GM19397 (cell line): ENCODE results near the gene AMBRA1.

Experiments
- ATAC-seq: cut with Tn5 transposase; IDR thresholded peaks from one replicate; pipeline ENCODE4 v1.9.1; 2021; ENCODE audit warnings: mild to moderate bottlenecking, moderate library complexity; ENCODE audit not compliant: unreplicated experiment

Gene AMBRA1, protein sequence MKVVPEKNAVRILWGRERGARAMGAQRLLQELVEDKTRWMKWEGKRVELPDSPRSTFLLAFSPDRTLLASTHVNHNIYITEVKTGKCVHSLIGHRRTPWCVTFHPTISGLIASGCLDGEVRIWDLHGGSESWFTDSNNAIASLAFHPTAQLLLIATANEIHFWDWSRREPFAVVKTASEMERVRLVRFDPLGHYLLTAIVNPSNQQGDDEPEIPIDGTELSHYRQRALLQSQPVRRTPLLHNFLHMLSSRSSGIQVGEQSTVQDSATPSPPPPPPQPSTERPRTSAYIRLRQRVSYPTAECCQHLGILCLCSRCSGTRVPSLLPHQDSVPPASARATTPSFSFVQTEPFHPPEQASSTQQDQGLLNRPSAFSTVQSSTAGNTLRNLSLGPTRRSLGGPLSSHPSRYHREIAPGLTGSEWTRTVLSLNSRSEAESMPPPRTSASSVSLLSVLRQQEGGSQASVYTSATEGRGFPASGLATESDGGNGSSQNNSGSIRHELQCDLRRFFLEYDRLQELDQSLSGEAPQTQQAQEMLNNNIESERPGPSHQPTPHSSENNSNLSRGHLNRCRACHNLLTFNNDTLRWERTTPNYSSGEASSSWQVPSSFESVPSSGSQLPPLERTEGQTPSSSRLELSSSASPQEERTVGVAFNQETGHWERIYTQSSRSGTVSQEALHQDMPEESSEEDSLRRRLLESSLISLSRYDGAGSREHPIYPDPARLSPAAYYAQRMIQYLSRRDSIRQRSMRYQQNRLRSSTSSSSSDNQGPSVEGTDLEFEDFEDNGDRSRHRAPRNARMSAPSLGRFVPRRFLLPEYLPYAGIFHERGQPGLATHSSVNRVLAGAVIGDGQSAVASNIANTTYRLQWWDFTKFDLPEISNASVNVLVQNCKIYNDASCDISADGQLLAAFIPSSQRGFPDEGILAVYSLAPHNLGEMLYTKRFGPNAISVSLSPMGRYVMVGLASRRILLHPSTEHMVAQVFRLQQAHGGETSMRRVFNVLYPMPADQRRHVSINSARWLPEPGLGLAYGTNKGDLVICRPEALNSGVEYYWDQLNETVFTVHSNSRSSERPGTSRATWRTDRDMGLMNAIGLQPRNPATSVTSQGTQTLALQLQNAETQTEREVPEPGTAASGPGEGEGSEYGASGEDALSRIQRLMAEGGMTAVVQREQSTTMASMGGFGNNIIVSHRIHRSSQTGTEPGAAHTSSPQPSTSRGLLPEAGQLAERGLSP (N-terminal part only)

DNA sequence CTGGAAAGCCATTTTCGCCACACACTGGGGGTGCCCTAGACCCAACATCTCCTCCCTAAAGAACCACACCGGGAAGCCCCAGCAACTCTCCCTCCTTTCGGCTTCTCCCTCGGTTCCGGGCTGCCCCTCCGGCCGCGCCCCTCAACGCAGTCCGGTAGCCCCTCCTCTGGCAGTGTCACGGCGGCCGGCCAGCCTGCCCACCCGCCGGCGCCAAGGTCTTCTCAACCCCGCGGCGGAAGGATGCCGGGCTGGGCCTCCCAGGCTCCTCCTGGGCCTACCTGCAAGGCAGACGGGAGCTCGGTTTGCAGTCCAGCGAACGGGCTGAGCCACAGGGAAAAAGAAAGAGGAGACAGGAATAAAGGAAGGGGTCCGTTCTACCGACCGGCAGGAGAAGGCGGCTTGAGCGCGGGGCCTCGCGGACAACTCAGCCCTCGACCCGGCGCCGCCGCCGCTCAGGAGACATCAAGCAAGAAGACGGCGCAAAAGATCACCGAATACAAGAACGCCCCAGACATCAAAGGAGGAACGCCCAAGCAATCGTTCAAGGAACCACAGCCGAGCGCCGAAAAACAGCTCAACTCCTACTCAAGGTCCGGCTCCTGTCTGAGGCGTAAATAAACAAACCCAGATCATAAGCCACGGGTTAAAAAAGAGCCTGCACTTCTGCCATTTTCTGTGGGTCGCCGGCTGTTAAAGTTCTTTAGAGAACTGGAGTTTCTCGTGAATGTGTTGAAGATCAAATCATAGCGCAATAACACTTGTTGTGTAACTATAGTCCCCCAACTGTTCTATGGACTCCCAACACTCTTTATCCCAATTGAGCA lies at the start of gene AMBRA1:
Gene AMBRA1, minus strand, starts transcription at position 474 of the 824 bp plus-strand sequence. CDS start 45,643 bp downstream, outside the sequence.
- peak; percentile 77 for ATAC-seq

DNA sequence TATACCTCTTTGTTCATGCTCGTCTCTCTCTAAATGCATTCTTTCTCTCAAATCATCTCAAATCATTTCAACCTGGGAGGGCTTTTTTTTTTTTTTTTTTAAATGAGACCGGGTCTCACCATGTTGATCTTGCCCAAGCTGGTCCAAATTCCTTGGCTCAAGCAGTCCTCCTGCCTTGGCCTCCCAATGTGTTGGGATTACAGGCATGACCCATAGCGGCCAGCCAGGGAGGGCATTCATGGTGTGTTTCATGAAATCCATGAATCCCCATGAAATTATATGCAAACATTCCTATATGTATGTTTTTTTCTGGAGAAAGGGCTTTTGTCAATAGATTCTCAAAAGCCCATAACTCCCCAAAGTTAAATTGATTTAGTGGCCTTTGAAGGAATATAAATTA lies 49.7 kb upstream of the AMBRA1 start:
- ATAC-seq = no peak

DNA sequence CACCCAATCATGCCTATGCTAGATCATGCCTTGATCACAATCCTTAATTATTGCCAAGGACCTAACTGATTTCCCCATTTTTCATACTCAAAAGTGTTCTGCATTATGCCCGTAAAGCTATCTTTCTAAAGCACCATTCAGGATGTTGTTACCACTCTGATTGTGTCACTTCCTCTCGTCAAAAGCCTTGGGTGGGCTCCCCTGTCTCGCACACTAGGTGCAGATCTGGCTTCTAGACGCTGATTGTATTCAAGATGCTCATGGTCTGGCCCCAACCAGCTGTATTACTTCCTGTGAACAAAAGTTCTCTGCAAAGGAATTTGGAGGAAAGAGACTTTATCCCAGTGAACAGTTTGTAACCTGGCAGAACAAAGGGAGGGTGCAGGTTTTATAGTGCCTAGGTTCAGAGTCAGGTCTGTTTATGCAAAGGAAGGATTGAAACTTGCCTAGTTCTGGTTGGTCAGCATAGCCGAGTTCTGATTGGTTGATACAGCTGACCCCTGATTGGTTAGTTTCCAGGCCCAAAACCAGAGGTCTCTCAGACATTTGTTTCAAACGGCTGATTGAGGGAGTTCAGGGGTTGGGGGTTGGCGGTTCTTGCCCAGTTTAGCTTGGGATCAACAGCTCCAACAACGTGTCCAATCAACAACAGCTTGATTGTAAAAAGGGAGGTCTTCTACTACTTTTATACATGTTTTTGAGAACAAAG lies 49.0 kb upstream of the AMBRA1 start:
- no peak for ATAC-seq

DNA sequence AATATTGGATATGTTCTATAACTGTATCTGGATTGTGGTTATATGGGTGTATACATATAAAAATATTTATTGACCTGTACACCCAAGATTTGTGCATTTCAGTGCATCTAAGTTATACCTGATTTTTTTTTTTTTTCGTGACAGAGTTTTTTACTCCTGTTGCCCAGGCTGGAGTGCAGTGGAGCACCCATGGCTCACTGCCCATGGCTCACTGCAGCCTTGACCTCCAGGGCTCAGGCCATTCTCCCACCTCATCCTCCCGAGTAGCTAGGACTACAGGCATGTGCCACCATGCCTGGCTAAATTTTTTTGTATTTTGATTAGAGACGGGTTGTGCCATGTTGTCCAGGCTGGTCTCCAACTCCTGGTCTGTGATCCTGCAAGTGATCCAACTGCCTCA lies 47.8 kb upstream of the AMBRA1 start:
- no peak for ATAC-seq

DNA sequence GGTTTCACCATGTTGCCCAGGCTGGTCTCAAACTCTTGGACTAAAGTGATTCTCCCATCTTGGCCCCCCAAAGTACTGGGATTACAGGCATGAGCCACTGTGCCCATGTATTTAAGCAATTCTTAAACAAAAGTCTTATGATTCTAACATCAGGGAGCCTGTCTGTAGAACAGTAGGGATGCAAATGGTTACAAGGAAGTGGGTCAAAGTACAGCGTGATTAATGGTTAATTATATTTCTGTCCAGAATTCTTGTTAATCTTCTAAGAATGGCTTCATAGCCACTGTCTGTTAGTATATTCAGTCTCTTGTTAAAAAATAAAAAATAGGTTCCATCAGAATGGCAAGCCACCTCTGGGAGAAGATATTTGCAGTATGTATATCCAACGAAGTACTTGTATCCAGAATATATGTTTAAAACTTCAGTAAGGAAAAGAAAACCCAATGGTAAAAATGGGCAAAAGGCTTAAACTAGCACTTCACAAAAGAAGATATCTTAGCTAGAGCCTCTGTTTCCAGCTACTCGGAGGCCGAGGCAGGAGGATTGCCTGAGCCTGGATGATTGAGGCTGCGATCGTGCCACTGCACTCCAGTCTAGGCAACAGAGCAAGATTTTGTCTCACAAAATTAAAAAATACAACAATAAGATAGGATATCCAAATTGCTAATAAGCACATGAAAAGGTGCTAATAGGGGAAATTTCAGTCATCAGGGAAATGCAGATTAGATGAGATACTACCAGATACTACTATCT lies 46.4 kb upstream of the AMBRA1 start:
- no peak for ATAC-seq

DNA sequence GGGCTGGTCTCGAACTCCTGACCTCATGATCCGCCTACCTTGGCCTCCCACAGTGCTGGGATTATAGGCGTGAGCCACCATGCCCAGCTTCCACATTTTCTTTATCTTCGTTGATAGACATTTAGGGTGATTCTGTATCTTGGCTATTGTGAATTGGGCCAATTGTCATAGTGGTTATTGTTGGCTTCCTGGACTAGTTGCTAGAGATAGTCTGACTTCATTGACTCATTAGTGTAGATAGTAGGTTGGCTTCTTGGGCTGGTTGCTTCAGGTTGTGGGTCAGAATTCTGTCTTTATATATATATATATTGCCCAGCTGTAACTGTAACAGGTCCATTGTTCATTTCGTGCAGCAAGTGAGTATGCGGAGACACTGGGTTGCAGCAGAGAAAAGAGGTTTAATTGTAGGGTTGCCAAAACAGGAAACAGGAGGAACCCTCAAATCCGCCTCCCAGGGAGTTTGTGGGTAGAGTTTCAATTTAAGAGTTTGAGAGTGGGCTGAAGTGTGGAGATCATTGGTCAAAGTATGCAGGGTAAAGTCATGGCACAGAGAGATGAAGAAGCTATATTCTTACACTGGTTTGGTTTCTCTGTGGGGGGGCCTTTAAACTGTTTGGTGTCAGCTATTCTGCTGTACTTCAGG lies 45.5 kb upstream of the AMBRA1 start:
- ATAC-seq = no peak

DNA sequence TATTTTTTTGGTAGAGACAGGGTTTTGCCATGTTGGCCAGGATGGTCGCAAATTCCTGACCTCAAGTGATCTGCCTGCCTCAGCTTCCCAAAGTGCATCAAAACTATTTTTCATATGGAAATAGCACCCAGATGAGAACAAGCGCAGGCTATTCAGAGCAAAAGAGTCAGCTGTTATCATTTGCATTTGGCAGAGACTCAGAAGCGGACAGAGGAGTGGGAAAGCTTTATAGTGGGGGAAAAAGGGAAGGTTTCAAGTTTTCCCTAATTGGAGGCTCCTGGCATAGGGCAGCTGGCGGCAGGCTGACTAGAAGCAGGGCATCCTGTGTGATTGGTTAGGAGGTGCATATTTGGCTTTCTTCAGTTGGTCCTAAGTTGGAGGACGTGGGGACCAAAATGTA lies 43.7 kb upstream of the AMBRA1 start:
- no peak for ATAC-seq

DNA sequence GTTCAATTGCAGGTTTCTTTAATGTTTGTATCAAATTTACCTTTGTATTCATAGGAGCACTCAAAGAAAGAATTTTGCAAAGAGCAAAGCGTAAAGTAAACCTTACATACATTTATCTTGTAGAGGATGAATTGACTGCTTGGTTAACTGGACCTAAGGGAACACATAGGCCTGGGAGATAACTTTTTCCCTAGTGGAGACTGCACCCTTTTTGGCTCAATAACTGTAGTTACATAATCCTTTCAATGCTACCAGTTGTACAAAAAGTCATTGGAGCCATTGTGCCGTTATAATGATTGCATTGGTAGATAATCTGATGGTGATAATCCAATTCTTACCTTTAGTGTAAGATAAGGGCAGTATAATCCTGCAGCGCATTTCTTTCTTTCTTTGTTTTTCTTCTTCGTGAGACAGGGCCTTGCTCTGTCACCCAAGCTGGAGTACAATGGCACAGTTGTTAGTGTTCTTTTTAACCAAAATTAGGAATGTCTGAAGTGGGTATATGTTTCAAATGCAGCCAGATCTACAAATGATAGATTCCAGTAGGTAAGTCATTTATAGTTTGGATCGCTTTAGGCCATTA lies 41.8 kb upstream of the AMBRA1 start:
- ATAC-seq = no peak

DNA sequence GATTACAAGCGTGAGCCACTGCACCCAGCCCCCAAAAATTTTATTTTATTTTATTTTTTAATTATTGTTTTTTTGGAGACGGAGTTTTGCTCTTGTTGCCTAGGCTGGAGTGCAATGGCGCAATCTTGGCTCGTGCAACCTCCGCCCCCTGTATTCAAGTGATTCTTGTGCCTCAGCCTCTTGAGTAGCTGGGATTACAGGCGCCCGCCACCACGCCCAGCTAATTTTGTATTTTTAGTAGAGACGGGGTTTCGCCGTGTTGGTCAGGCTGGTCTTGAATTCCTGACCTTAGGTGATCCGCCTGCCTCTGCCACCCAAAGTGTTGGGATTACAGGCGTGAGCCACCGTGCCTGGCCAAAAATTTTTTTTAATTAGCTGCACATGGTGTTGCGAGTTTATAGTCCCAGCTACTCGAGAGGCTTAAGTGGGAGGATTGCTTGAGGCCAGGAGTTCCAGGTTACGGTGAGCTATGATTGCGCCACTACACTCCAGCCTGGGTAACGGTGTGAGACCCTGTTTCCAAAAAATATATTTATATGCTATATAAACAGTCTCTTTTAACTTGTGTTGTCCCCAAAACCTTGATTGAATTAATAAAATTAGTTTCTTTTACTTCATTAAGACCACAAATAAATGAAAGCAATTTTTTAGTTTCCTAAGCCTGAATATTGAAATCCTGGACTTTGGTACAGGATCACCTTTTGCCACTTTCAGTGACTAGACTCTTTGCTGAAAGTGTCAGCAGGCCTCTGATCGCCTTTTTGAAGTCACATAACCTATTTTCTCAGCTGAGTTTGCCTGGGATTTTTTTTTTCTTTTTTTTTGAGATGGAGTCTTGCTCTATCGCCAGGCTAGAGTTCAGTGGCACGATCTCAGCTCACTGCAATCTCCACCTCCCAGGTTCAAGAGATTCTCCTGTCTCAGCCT lies 39.7 kb upstream of the AMBRA1 start:
- no peak for ATAC-seq

DNA sequence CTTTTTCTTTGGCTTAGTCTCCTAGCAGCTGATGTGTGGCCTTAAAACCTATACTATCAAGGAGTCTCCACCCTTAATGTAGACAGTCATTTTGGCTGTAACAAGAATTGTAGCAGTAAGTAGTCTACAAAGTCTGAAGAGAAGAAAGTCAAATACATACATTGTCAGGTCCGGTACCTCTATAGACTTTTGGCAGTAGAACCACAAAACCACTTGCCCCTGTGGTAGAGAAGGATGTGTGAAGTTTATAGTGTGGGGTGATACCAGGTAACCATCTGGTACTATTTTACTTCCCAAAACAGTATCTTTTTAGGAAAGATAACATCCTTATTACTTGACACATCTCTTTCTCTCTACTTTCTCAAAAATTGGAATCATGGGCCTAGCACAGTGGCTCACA lies 38.7 kb upstream of the AMBRA1 start:
- no peak for ATAC-seq

DNA sequence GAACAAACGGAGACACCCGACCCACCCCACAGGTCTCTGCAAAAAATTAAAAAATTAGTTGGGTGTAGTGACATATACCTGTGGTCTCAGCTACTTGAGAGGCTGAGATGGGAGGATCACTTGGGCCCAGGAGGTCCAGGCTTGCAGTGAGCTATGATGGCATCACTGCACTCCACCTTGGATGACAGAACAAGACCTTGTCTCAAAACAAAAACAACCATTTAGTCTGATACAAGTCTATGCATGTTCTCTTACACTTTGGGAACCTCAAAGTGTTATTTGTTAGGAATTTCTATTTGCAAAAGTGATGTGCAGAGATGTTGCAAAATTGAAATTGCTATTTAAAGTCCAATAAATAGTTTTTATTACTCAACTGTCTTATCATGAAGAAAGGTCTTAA lies 37.9 kb upstream of the AMBRA1 start:
- no peak for ATAC-seq

DNA sequence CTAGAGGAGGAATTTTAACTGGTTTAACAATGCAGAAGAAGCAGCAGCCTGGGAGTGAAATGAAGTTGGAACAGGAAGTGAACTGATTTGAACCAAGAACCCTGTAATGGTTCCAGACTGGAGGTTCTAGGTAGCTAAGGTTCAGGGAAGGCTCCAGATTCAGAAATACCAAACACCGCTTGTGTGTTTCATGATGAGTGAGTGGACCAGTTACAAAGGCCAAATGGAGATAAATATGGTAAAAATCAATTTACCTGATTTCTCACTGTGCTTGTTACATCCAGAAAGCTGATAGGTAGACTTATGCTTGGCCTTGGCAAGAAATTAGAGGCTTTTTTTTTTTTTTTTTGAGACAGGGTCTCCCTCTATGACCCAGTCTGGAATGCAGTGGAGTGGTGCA lies 36.4 kb upstream of the AMBRA1 start:
- no peak for ATAC-seq

DNA sequence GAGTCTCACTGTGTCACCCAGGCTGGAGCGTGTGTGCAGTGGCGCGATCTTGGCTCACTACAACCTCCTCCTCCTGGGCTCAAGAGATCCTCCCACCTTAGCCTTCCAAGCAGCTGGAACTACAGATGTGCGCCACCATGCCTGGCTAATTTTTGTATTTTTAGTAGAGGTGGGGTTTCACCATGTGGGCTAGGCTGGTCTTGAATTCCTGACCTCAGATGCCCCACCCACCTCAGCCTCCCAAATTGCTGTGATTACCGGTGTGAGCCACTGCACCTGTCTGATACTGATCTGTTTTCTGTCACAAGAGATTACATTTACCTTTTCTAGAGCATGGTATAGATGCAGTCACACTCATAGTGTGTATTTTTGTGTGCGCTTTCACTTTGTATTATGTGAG lies 35.1 kb upstream of the AMBRA1 start:
- ATAC-seq = no peak

DNA sequence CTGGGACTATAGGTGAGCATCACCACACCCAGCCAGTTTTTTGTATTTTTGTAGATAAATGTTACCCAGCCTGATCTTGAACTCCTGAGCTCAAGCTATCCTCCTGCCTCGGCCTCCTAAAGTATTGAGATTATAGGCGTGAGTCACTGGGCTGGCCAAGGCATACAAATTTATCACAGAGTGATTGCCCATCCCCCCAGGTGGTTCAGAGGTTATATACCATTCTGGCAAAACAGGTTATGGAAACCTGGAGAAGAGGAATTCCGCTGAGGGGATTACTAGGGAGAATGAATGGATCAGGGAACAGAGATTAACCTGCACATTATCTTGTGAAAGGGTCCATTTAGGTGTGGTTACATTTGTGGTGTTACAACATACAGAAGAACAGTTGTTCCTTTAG lies 31.6 kb upstream of the AMBRA1 start:
- ATAC-seq = no peak

DNA sequence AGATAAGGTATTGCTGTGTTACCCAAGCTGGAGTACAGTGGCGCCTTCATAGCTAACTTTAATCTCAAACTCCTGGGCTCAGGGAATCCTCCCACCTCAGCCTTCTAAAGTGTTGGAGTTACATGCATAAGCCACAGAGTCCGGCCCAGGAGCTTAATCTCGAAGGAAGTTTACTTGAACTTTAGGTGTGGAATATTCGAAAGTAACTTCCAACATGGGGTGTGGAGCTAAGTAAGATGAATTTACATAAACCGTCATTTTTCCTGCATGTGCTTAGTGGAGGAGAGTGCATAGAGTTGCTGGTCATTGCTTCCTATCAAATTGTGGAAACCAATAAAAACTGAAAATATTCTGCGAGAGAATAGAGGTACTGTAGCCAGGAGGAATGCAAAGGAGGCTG lies 25.0 kb upstream of the AMBRA1 start:
- ATAC-seq = no peak

DNA sequence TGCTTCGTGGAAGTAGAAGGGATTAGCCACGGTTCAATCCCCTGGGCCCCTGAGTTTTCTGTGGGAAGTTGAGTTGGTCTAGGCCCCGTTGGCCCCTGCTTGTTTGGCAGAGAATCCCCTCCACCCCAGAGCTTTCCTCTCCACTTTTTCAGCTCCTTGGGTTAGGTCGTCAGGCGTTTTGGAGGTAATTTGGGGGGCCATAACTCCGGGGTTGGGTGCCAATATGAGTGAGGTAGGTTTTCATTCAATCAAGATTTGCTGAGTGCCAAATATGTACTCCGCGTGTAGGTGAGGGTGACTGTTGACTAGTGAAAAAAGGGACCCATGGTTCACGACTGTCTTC lies 24.1 kb upstream of the AMBRA1 start:
- no peak for ATAC-seq
